ENCODE measurements around the gene ZBTB20. TPM values are rescaled to one million over a fixed set of nuclear protein-coding genes. Genes with fewer than 3 reads are reported as not detected.
"Not testable (repeated sequence)": the region's sequence is repeated elsewhere in the genome, so short reads cannot be mapped to it uniquely, and the experiment has no call there.

Gene ZBTB20
- total RNA-seq, 1 donor from 2014 or later, result 8.7 TPM

DNA sequence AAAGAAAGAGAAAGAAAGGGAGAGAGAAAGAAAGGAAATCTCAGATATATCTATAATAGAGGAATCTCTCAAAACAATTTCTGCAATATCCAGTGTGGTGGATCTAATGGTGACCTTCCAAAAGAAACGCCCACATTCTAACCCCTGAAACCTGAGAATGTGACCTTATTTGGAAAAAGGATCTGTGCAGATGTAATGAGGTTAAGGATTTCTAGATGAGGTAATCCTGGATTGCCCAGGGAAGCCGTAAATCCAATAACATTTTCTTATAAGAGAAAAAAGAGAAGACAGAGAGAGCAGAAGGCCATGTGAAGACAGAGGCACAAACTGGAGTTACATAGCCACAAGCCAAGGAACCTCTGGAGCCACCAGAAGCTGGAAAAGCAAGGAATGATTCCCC, 307.6 kb downstream of the ZBTB20 start:
- DNase-seq (ENCODE audit: low read depth in 2 of 2), result no peak

DNA sequence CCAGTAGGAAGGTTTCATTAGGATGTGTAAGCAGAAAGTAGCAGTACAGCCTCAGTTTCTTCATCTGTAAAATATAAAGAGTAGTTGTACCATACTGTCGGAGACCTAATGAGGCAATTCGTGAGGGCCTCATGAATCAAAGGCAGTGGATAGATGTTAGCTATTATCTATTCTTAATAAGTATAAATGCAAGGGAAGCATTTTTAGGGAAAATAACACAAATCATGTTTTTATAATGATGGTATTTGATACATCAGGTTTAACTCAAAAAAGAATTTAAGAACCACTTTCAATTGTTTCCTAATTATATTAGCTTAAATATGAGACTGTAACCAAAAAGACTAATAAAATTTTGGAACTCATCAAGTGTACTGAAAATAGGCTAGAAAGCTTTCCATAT, 309.1 kb downstream of the ZBTB20 start:
- no peak for DNase-seq (ENCODE audit: low read depth in 2 of 2)

DNA sequence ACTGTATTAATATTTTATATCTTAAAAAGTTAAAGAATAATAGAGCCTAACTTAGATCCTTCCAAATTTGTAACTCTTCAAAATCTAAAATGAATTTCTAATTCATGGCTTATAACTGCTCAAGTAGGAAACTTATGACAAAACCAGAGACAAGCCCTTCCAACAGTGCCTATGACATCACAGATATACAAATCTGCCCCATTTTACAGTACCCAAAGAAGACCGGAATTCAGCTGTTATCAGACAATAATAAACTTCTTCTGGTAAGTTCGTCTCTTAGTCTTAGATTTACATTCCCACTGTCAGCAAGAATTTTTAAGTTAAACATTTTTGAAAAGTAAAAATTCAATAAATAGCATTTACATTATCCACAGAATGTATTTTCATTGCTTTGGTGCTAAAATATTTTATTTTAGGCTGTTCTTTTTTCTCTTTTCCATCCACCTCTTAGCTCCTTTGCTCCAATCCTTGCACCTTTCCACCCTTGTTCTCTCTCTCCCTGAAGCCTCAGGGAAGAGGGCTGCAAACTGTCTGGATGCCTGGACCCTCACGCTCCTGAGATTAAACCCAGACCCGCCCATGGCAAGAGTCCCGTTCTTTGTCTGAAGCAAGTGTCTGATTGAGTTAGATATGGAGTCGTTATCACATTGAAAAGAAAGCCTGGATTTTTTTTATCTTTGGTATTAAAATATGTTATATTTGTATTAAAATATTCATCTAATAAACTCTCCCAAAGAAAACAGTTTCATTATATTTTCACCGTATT, 312.7 kb downstream of the ZBTB20 start:
- DNase-seq (ENCODE audit: low read depth in 2 of 2), result no peak

DNA sequence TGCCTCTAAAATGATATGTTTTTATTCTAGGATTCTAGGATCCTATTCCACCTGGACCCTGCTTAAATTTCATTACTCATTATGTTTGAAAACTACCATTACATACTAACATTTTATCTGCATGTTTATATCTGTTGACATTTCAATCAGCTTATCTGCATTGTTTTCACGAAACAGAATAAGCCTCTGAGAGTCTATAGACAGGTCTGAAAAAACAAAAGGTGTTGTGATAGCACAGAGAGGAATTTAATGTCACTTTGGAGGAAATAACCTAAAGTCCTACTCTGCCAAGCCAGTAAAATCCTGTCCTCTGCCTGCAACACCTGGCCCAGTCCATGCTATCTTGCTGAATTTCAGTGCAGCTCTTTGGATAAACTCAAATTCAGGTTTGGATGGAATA, 315.2 kb downstream of the ZBTB20 start:
- peak; percentile 6 to 50 for DNase-seq (ENCODE audit: low read depth in 2 of 2)

DNA sequence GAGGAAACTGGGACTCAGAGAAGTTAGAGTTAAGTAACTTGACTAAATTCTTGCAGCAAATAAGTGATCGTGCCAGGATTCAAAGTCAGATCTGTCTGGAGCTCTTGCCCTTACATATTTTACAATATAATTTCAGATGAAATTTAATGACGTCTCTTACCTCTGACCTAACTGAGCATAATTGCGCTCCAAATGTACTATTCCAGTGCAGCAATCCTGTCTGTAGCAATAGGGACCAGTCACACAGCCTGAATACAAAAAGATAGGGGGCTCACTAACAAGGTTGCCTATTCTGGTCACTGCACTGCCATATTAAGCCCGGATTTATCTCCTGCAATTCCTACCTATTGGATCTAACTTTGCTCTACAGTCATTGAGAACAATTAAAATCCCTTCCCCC, 316.4 kb downstream of the ZBTB20 start:
- DNase-seq (ENCODE audit: low read depth in 2 of 2), result no peak

DNA sequence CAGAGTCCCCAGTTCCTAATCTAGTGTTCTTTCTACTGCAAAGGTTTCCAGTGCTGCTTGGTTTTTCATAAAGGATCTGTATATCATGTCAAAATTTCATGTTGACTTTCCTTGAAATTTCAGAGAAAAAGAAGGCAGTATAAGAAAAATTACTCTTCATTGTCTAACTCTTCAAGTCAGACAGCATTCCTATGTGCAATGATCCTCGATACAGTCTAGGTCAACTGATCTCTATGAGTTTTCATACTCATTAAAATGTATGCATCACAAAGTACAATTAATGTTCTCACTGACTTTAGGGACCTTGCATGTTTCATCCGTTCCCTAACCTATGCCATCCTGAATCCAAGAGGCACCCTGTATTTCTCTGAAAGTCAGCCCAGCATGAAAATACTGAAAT, 317.3 kb downstream of the ZBTB20 start:
- no peak for DNase-seq (ENCODE audit: low read depth in 2 of 2)

DNA sequence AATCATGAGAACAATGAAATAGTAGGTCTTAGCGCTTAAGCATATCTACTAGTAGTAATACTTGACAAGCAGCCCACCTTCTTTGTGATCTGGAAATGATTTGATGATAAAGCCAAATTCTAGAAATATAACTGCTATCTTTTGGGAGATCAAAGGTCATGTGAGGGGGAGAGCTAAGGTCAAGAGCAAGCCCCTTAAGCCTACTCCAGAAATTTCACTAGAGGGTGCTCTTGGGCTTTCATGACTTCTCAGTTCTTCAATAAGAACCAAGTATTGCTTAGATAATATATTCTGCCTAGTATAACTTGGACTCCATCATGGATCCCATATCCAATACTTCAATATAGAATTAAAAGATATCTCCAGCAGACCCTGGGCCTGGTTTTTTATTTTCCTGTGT, 319.6 kb downstream of the ZBTB20 start:
- DNase-seq (ENCODE audit: low read depth in 2 of 2), result peak; percentile 47 to 55

DNA sequence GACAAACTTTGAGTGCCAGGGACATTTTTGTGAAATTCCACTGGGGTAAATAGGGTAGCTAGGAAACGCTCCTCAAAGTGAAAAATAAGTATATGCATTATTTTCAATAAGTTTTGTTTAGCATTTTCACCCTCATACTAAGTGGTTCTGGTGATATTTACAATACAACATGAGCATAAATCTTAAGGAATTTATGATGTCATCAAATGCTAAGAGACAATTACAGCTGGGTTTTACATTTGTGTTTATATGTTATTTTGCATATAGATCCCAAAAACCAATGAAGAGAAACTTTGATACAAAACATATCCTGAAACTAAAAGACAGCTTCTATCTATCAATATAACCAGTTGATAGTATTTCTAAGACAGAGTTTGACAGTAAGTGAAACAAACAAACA, 323.1 kb downstream of the ZBTB20 start:
- no peak for DNase-seq (ENCODE audit: low read depth in 2 of 2)

DNA sequence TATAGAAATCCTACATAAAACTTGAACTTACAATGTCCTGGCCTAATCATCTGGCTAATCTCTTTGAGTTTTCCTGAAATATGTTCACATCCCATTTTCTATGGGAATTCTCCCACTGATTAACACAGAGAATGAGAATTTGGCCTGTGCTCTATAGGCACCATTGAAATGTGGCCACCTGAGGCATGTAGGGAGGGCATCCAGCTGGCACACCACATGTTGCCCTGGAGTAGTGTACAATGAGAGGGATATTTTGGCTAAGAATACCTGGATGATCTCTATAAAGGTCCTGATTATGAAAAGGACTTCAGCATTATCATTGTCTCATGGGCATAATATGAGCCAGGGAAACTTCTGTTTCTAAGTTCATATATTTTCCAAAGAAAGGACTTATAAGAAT, 324.0 kb downstream of the ZBTB20 start:
- DNase-seq (ENCODE audit: low read depth in 2 of 2), result no peak

DNA sequence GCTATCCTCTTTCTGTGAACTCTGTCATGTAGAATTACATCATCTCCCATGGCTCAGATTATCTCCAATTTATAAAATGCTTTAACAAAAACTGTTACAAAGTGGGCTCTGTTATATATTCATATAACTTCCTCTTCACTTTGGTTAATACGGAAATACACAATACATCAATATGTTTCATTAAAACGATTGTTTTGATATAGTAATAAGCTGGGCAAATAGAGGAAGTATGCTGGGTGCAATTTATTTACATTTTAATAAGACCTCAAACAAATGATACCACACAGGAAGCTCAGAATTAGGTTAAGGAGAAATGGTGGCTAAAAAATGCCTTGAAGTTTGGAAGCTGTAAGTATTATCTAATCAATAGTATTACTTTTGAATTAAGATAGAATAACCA, 331.0 kb downstream of the ZBTB20 start:
- no peak for DNase-seq (ENCODE audit: low read depth in 2 of 2)

DNA sequence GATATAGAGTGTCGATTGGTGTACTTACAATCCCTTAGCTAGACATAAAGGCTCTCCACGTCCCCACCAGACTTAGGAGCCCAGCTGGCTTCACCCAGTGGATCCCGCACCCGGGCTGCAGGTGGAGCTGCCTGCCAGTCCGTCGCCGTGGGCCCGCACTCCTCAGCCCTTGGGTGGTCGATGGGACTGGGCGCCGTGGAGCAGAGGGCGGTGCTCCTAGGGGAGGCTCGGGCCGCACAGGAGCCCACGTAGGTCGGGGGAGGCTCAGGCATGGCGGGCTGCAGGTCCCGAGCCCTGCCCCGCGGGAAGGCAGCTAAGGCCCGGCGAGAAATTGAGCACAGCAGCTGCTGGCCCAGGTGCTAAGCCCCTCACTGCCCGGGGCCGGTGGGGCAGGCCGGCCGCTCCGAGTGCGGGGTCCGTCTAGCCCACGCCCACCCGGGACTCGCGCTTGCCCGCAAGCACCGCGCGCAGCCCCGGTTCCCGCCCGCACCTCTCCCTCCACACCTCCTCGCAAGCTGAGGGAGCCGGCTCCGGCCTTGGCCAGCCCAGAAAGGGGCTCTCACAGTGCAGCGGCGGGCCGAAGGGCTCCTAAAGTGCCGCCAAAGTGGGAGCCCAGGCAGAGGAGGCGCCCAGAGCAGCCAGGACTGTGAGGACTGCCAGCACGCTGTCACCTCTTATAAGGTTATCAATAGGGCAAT, 334.4 kb downstream of the ZBTB20 start:
- not testable (repeated sequence) for DNase-seq (ENCODE audit: low read depth in 2 of 2)

DNA sequence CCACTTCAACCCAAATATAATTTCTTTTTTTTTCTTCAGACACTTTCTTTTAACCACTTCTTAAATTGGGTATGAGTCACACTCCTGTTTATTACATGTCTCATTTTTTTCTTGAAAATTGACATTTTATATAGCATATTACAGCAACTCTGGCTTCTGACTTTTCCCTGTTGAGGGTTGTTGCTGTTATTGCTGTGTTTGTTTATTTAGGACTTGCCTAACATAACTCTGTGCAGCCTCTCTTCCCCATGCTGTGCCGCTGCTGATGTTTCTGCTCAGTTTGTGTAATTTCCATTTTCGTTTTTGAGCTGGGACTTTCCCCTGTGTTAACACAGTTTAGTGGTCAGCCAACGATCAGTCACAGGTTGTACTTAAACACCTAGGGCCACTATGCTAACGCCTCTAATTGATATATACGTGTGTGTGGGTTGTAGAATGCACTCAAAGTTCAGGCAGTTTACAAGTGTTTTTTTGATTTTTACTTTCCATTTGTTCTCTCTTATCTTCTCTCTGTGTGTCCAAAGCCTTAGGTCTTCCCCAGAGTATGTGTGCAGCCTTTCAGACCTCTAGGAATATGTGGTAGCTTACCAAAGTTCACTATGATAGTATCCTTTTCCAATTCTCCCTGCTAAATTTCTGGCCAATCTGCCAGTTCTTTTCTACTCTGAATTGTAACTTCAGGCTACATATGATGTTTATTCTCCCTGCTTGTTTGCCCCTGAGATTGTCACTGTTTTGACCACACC, 337.2 kb downstream of the ZBTB20 start:
- DNase-seq (ENCODE audit: low read depth in 2 of 2), result peak; percentile 16 to 47

DNA sequence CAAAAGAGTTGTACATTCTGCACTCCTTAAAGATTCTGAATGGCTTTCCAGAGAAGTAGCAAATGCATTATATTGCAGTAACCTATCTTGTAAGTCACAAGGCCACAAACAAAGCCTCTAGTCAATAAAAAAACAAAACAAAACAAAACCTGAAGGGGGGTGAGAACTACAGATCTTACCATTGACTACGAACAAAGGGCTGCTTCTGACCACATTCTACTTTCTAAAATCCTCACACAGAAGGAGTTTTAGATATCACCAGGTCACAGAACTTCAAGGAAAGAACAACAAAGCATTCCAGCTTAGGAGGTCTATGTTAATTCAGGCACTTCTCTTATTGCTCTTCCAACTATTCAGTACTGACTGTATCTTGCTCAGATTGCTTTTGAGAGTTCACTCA, 343.0 kb downstream of the ZBTB20 start:
- DNase-seq (ENCODE audit: low read depth in 2 of 2), result no peak

DNA sequence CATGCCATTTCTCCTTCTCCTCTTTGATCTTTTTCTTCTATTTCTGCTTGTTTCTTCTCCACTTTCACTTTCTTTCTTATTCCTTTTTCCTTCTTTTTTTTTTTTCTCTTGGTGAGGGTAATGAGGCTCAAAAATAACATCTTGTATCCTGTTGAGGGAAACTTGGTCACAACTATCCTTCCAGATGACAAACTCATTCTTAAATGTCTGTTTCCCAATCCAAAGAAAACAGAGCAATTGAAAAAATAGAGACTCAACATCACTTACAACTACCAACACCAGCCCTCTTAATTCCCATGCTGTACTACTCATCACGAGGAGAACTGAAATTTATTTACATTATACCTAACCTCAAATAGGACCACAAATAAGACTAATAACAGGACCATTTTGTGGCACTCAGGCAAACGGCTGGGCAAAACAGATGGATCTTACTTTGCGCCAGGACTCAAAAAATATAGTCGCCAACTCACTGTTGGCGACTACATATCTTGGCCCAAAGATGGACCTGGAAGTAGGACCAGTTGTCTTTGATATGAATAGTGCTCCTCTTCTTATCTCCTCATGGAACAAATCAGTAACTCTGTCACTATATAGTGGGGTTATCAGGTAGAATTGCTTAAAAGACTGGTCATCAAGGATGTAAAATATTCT, 343.9 kb downstream of the ZBTB20 start:
- DNase-seq (ENCODE audit: low read depth in 2 of 2), result no peak

DNA sequence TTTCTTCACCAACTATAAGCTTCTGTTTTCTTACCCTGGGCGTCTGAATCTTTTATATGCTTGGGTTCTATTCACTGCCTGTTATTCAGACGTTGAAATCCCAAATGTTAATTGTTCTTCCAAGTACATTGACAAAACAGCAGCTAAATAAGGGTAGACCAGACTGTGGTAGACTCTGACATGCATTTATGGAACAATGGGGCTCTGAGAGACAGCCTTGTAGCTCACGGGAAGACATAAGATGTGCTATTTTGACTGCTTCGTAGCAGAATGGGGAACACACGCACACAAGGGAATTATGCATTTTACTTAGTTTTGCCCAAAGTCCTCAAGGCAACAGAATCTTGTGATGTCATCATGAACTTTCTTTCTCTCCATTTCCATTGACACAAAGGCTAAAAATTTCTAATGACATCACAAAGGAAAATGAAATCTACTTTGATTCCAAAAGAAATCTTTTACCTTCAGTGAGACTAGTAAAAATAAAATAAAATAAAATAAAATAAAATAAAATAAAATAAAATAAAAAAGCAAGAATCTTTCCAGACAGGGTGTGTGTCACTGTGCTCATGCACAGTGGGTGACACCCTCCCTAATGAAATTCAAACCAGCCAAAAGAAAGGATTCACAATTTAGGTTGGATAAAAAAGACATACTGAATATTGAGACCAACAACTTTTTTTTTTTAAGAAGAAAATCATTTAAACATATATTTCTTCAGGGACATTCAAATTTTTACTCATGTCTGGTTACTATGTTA, 346.6 kb downstream of the ZBTB20 start:
- no peak for DNase-seq (ENCODE audit: low read depth in 2 of 2)

DNA sequence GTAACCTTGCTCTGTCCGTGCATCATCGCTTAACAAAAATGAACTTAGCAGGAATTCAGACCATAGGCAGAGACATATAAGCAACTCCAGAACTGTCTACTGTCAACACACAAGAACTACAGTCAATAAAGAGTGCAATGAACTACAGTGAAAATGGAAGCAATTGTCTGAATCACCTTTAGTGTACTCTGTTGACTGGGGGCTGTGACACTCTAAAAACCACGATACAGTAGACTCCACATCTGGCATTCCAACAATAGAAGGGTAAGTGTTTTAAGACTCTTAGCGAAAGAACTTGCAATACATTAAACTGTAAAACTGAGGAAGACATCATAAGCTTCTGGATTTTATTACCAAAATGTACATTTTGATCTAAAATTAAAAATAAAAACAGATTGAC, 347.3 kb downstream of the ZBTB20 start:
- DNase-seq (ENCODE audit: low read depth in 2 of 2), result no peak

DNA sequence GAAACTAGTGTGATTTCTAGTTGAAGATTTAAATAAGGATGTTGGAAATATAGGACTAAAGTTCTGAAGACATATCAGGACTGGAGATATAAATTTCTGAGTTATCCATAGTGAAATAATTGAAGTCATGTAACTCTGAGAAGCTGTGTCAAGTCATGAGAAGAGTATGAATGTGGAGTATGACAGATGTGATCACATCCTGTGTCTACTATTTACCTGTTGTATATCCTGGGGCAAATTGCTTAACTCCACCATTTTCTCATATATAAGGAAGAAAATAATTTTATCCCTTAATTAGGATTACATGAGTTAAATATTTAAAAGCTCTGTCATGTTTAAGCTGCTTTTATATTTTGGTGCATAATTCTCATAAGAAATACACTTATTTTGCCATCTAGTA, 350.3 kb downstream of the ZBTB20 start:
- DNase-seq (ENCODE audit: low read depth in 2 of 2), result no peak

DNA sequence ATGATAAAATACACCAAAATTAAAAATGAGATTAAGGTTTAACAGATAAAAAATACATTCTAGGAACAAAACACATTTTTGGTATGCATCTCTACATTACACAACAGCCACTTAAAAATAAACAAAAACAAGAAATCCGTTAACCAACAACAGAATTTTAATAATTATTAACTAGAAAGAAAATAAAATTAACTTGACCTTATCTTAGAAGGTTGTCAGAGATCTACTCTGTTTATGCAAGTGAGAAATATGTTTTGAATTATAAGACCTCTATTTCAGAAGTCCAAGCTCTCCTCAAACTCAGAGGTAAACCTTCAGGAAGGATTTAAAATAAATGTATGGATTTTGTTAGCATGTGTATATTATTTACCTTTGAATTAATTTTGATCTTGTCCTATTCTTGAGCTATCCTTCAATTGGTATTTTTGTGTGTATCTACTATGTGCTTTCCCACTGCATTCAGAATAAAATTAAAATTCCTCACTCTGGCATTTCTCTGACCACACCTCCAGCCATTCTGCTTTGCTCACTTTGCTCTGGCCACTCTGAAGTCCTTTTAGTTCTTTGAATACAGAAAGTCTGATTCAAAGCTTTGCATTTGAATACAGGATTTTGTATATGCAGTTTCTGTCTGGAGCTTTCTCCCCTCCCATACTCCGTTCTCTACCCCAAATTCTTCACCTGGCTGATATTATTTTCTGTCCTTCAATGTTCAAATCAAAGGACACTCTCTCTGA, 352.0 kb downstream of the ZBTB20 start:
- no peak for DNase-seq (ENCODE audit: low read depth in 2 of 2)

DNA sequence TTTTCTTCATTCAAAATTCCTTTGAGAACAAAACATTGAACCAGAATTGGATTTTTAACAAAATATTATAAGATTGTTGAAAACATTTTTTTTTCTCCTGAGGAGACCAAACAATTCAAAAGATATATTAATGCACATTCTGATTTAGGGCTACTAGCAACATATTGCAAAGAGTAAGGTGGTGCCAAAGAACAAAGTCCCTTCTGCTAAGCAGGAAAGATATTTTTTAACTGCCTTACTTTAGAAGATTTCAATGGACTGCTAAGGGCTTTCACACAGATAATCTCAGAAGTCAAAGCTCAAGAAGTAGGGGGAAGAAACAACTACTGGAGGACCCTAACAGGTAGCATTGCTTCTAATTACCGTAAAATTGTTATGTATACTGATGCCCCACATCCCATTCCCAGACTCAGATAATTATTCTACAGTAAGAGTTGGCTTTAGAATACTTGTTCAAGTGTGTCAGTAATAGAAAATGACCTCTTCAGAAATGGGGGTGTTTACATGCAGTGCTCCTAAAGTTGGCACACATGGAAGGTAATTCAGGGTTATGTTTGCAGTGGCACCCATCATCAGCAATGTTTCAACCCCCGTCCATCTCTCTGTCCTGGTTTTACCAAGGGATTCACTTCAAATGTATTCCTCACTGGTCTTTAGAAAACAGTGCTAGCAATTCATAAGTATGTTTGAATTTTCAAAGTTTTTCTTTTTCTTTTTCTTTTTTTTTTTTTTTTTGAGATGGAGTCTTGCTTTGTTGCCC, 354.7 kb downstream of the ZBTB20 start:
- no peak for DNase-seq (ENCODE audit: low read depth in 2 of 2)

DNA sequence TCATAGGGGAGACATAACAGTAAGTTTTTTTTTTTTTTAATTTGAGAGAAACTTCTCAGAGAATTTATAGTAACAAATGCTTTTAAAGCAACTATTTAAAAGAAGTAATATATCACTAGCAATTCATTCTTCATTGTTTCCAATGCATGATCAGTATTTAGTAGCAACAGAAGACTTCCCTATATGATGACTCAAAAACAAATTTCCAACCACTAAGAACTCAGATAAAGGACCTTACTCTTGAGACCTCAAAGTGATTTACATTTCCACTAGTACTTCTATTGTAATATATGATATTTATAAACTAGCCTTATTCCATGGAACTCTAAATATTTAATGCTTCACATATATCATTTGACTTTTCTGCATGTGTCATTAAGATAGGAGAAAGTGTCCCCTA, 356.3 kb downstream of the ZBTB20 start:
- DNase-seq (ENCODE audit: low read depth in 2 of 2), result no peak

Data from dermis microvascular lymphatic vessel endothelial cell (primary cell).